ENCODE measurements around the gene GEMIN7.
A peak's percentile ranks its signal among the peaks of the same experiment; 100 is the strongest.

The GEMIN7 gene

DNA sequence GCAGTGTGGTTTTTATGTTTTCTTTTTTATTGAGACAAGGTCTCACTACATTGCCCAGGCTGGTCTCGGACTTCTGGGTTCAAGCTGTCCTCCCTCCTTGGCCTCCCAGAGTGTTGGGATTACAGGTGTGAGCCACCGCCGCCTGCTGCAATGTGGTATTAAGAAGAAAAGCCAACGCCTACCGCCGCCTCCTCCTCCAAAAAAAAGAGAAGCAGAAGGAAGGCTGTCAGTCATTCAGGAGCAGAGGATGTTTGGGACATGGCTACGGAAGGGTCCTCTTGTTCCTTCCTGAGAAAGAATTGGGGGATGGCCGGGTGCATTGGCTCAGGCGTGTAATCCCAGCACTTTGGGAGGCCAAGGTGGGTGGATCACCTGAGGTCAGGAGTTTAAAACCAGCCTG is 15.1 kb downstream of the GEMIN7 start:
- Histone ChIP-seq H3K27ac (ENCODE audit: low read depth, low read length) (no peak overlapping the region), H2BK120ac (ENCODE audit: low read depth, low read length) (no peak overlapping the region), H3K23ac (ENCODE audit: low read length) (no peak overlapping the region), H3K79me1 (ENCODE audit: low read length) (peaks cover 33% of the 10 kb centered on the region), H4K5ac (ENCODE audit: low read length) (no peak overlapping the region), H3K18ac (ENCODE audit: low read length) (no peak overlapping the region), H2AK5ac (ENCODE audit: low read length) (no peak overlapping the region), H4K8ac (ENCODE audit: low read depth, low read length) (no peak overlapping the region), H3K4me2 (ENCODE audit: low read length) (peak overlapping the region; percentile 100), H3K4me3 (ENCODE audit: low read length) (no peak overlapping the region), H3K4ac (ENCODE audit: low read depth, low read length) (no peak overlapping the region), H3K56ac (ENCODE audit: low read length) (peak overlapping the region; percentile 96), H3K36me3 (ENCODE audit: control insufficient read depth, insufficient read depth, low read length) (no peaks in the 10 kb centered on the region), H2BK5ac (ENCODE audit: low read length) (no peak overlapping the region), H2BK15ac (replicated peaks; ENCODE audit: low read depth) (no peak overlapping the region), H3K27me3 (ENCODE audit: insufficient read depth, low read length, poor library complexity) (no peaks in the 10 kb centered on the region), H3K4me1 (ENCODE audit: control insufficient read depth, low read depth, low read length) (peaks cover 4% of the 10 kb centered on the region), H3K9ac (ENCODE audit: low read length) (peak overlapping the region; percentile 93), H3K79me2 (ENCODE audit: control insufficient read depth, insufficient read depth, low read length) (peaks cover 61% of the 10 kb centered on the region)
- WGBS (ENCODE audit: extremely low coverage, insufficient coverage, low lambda C conversion rate): no CpG with 5 or more reads among the region's 9 CpGs
- DNase-seq: no peak

DNA sequence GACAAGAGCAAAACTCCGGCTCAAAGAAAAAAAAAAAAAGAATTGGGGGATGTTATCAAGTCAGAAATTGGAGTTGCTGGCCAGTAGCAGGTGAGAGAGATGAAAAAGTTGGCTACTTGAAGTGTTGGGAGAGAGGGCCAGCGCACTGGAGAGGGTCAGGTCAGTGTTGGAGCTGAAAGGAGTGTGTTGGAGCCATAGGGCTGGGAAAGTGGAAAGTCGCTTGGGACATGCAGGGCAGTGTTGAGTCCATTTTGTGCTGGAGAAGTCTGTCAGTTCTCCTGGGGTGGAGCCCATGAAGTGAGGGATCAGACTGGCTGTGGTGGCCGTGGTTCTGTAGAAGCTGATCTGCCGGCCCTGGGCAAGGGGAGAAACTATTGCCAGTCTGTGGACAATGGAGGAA is 15.6 kb downstream of the GEMIN7 start:
- peaks cover 67% of the 10 kb centered on the region for H3K79me2 ChIP-seq (ENCODE audit: control insufficient read depth, insufficient read depth, low read length)
- no peak overlapping the region for H2BK5ac ChIP-seq (ENCODE audit: low read length)
- no peak overlapping the region for H4K8ac ChIP-seq (ENCODE audit: low read depth, low read length)
- no peak overlapping the region for H2AK5ac ChIP-seq (ENCODE audit: low read length)
- no peak overlapping the region for H2BK15ac ChIP-seq (replicated peaks; ENCODE audit: low read depth)
- H3K4me3 ChIP-seq (ENCODE audit: low read length): no peak overlapping the region
- H4K5ac ChIP-seq (ENCODE audit: low read length): no peak overlapping the region
- no peak overlapping the region for H3K4me2 ChIP-seq (ENCODE audit: low read length)
- peaks cover 36% of the 10 kb centered on the region for H3K79me1 ChIP-seq (ENCODE audit: low read length)
- no peak overlapping the region for H3K9ac ChIP-seq (ENCODE audit: low read length)
- H3K56ac ChIP-seq (ENCODE audit: low read length): no peak overlapping the region
- no peak overlapping the region for H3K4ac ChIP-seq (ENCODE audit: low read depth, low read length)
- H2BK120ac ChIP-seq (ENCODE audit: low read depth, low read length): no peak overlapping the region
- WGBS (ENCODE audit: extremely low coverage, insufficient coverage, low lambda C conversion rate): no CpG with 5 or more reads among the region's 5 CpGs
- no peak overlapping the region for H3K27ac ChIP-seq (ENCODE audit: low read depth, low read length)
- no peaks in the 10 kb centered on the region for H3K27me3 ChIP-seq (ENCODE audit: insufficient read depth, low read length, poor library complexity)
- no peak overlapping the region for H3K18ac ChIP-seq (ENCODE audit: low read length)
- no peak for DNase-seq
- H3K4me1 ChIP-seq (ENCODE audit: control insufficient read depth, low read depth, low read length): peaks cover 4% of the 10 kb centered on the region
- H3K36me3 ChIP-seq (ENCODE audit: control insufficient read depth, insufficient read depth, low read length): no peaks in the 10 kb centered on the region
- H3K23ac ChIP-seq (ENCODE audit: low read length): no peak overlapping the region

DNA sequence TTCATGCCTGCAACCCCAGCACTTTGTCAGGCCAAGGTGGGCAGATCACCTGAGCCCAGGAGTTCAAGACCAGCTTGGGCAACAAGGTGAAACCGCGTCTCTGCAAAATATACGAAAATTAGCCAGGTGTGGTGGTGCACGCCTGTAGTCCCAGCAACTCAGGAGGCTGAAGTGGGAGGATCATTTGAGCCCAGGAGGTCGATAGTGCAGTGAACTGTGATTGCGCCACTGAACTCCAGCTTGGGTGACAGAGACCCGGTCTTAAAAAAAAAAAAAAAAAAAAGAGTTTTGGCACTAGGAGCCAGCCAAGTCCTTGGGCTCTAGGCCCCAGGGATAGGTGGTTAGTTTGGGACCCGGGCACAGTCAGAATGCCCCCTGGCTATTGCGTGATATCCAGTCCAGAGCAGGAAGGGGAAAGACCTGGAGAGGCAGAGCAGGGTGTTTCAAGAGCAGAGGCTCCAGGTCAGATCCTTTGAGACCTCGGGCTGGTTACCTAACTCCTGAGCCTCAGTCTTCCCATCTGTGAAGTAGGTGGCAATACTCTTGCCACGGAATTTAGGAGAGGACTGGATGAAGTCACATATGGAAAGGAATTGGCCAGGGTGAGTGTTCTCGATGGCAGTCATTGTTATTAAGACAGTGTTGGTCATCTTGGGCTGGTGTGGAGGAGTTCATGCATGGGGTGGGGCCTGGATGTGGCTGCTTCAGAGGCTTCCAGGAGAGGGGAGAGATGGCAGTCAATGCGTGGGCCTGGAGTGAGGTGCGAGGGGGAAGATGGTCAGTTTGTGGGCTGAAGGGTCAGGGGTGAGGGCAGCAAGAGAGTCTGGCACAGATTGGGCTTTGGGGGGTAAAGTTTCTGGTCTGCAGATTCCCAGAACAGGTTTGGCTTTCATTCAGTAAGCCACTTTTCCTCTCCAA is 16.7 kb downstream of the GEMIN7 start:
- Histone ChIP-seq H3K56ac (ENCODE audit: low read length) (no peak overlapping the region), H3K9ac (ENCODE audit: low read length) (no peak overlapping the region), H2BK5ac (ENCODE audit: low read length) (no peak overlapping the region), H3K27ac (ENCODE audit: low read depth, low read length) (no peak overlapping the region), H3K36me3 (ENCODE audit: control insufficient read depth, insufficient read depth, low read length) (no peaks in the 10 kb centered on the region), H2AK5ac (ENCODE audit: low read length) (no peak overlapping the region), H3K4me2 (ENCODE audit: low read length) (no peak overlapping the region), H3K79me1 (ENCODE audit: low read length) (peaks cover 42% of the 10 kb centered on the region), H3K79me2 (ENCODE audit: control insufficient read depth, insufficient read depth, low read length) (peaks cover 77% of the 10 kb centered on the region), H3K27me3 (ENCODE audit: insufficient read depth, low read length, poor library complexity) (no peaks in the 10 kb centered on the region), H3K23ac (ENCODE audit: low read length) (no peak overlapping the region), H3K18ac (ENCODE audit: low read length) (no peak overlapping the region), H3K4me1 (ENCODE audit: control insufficient read depth, low read depth, low read length) (peaks cover 4% of the 10 kb centered on the region), H3K4ac (ENCODE audit: low read depth, low read length) (no peak overlapping the region), H2BK15ac (replicated peaks; ENCODE audit: low read depth) (no peak overlapping the region), H4K8ac (ENCODE audit: low read depth, low read length) (no peak overlapping the region), H2BK120ac (ENCODE audit: low read depth, low read length) (no peak overlapping the region), H4K5ac (ENCODE audit: low read length) (no peak overlapping the region), H3K4me3 (ENCODE audit: low read length) (no peak overlapping the region)
- DNase-seq: no peak
- no CpG with 5 or more reads among the region's 14 CpGs for WGBS (ENCODE audit: extremely low coverage, insufficient coverage, low lambda C conversion rate)

GRCh38 chr19:45096700-45097099 is 17.6 kb downstream of the GEMIN7 start:
- no peak overlapping the region for H2AK5ac ChIP-seq (ENCODE audit: low read length)
- H3K27me3 ChIP-seq (ENCODE audit: insufficient read depth, low read length, poor library complexity): no peaks in the 10 kb centered on the region
- no peak overlapping the region for H4K5ac ChIP-seq (ENCODE audit: low read length)
- H2BK5ac ChIP-seq (ENCODE audit: low read length): no peak overlapping the region
- H3K79me2 ChIP-seq (ENCODE audit: control insufficient read depth, insufficient read depth, low read length): peaks cover 85% of the 10 kb centered on the region
- H3K79me1 ChIP-seq (ENCODE audit: low read length): peaks cover 49% of the 10 kb centered on the region
- H3K4me1 ChIP-seq (ENCODE audit: control insufficient read depth, low read depth, low read length): peaks cover 4% of the 10 kb centered on the region
- DNase-seq: no peak
- no CpG with 5 or more reads among the region's 7 CpGs for WGBS (ENCODE audit: extremely low coverage, insufficient coverage, low lambda C conversion rate)
- no peak overlapping the region for H3K9ac ChIP-seq (ENCODE audit: low read length)
- no peak overlapping the region for H2BK15ac ChIP-seq (replicated peaks; ENCODE audit: low read depth)
- no peak overlapping the region for H3K56ac ChIP-seq (ENCODE audit: low read length)
- no peak overlapping the region for H2BK120ac ChIP-seq (ENCODE audit: low read depth, low read length)
- no peak overlapping the region for H3K4me3 ChIP-seq (ENCODE audit: low read length)
- H3K36me3 ChIP-seq (ENCODE audit: control insufficient read depth, insufficient read depth, low read length): no peaks in the 10 kb centered on the region
- no peak overlapping the region for H3K4ac ChIP-seq (ENCODE audit: low read depth, low read length)
- H3K4me2 ChIP-seq (ENCODE audit: low read length): no peak overlapping the region
- no peak overlapping the region for H3K23ac ChIP-seq (ENCODE audit: low read length)
- H3K27ac ChIP-seq (ENCODE audit: low read depth, low read length): no peak overlapping the region
- H3K18ac ChIP-seq (ENCODE audit: low read length): no peak overlapping the region
- no peak overlapping the region for H4K8ac ChIP-seq (ENCODE audit: low read depth, low read length)

- Histone ChIP-seq H3K79me1 (ENCODE audit: low read length) (peaks cover 54% of the 10 kb centered on the region), H3K23ac (ENCODE audit: low read length) (no peak overlapping the region), H2BK120ac (ENCODE audit: low read depth, low read length) (no peak overlapping the region), H3K4ac (ENCODE audit: low read depth, low read length) (no peak overlapping the region), H2BK15ac (replicated peaks; ENCODE audit: low read depth) (no peak overlapping the region), H2BK5ac (ENCODE audit: low read length) (no peak overlapping the region), H3K79me2 (ENCODE audit: control insufficient read depth, insufficient read depth, low read length) (peaks cover 92% of the 10 kb centered on the region), H3K27ac (ENCODE audit: low read depth, low read length) (no peak overlapping the region), H3K4me3 (ENCODE audit: low read length) (no peak overlapping the region), H4K8ac (ENCODE audit: low read depth, low read length) (no peak overlapping the region), H3K36me3 (ENCODE audit: control insufficient read depth, insufficient read depth, low read length) (no peaks in the 10 kb centered on the region), H3K56ac (ENCODE audit: low read length) (no peak overlapping the region), H3K18ac (ENCODE audit: low read length) (no peak overlapping the region), H3K4me1 (ENCODE audit: control insufficient read depth, low read depth, low read length) (peaks cover 4% of the 10 kb centered on the region), H3K9ac (ENCODE audit: low read length) (no peak overlapping the region), H4K5ac (ENCODE audit: low read length) (no peak overlapping the region), H2AK5ac (ENCODE audit: low read length) (no peak overlapping the region), H3K4me2 (ENCODE audit: low read length) (no peak overlapping the region), H3K27me3 (ENCODE audit: insufficient read depth, low read length, poor library complexity) (no peaks in the 10 kb centered on the region)
- DNase-seq: no peak
- no CpG with 5 or more reads among the region's 7 CpGs for WGBS (ENCODE audit: extremely low coverage, insufficient coverage, low lambda C conversion rate)
These were observed 18.4 kb downstream of the GEMIN7 start for GRCh38 chr19:45097450-45097775.

Data from mesendoderm (in vitro differentiated cells).